Heart right ventricle (tissue), 16 donors: ENCODE data around the gene ANO7. TPM values are rescaled to one million over a fixed set of nuclear protein-coding genes. Genes with fewer than 3 reads are reported as not detected.

Experiments
- ATAC-seq, 8 donors: fragments of 200-7000 bp; cut with Tn5 transposase; one replicate each; pipeline ENCODE4 v1.9.1; 2020; ENCODE audit warnings: mild to moderate bottlenecking in 8 of 8, moderate library complexity in 8 of 8, moderate number of reproducible peaks in 1 of 8
- DNase-seq, 2 donors: peaks; one replicate each; pipeline ENCODE4 v3.0.0-alpha.2; 2020
- H3K27ac ChIP-seq, 10 donors: fragments of 200-600 bp; sonication (generic) in 2 of 10; one replicate each; pipeline versions ENCODE4 v1.5.0 to v1.8.0; 2020 to 2022; ENCODE audit warnings: mild to moderate bottlenecking in 3 of 10
- H3K27me3 ChIP-seq, 7 donors: fragments of 200-600 bp; one replicate each; pipeline ENCODE4 v1.8.0; 2021 to 2022; ENCODE audit warnings: mild to moderate bottlenecking in 2 of 7
- H3K36me3 ChIP-seq, 9 donors: fragments of 200-600 bp; sonication (generic) in 1 of 9; one replicate each; pipeline versions ENCODE4 v1.5.0 to v1.8.0; 2020 to 2022; ENCODE audit warnings: mild to moderate bottlenecking in 2 of 9
- H3K4me1 ChIP-seq, 9 donors: fragments of 200-600 bp; sonication (generic) in 1 of 9; one replicate each; pipeline versions ENCODE4 v1.5.0 to v1.8.0; 2020 to 2022; ENCODE audit warnings: mild to moderate bottlenecking in 4 of 9
- H3K4me3 ChIP-seq, 10 donors: fragments of 200-600 bp; sonication (generic) in 2 of 10; one replicate each; pipeline versions ENCODE4 v1.5.0 to v1.8.0; 2020 to 2022; ENCODE audit warnings: mild to moderate bottlenecking in 7 of 10, moderate library complexity in 2 of 10
- H3K9me3 ChIP-seq, 11 donors: fragments of 200-600 bp in 10 of 11; sonication (generic) in 2 of 11; one replicate each; pipeline versions ENCODE4 v1.5.0 to v1.8.0; 2013 to 2022; ENCODE audit warnings: mild to moderate bottlenecking in 2 of 11, control low read depth in 1 of 11, moderate library complexity in 1 of 11
- CTCF ChIP-seq, 9 donors: fragments of 200-600 bp; sonication (generic) in 2 of 9; IDR thresholded peaks; one replicate each; pipeline versions ENCODE4 v1.5.0 to v1.8.0; 2021 to 2022; ENCODE audit warnings: antibody characterized with exemption in 9 of 9, mild to moderate bottlenecking in 5 of 9, moderate library complexity in 1 of 9
- WGBS, 2 donors: extraction: QIAGEN DNeasy Blood & Tissue Kit; methylation state at CpG; one replicate each; pipeline ENCODE4 v1.1.7; 2013; ENCODE audit warnings: inconsistent platforms in 1 of 2; 5-methylcytosine and 5-hydroxymethylcytosine counted together
- intact Hi-C, 10 donors: fragments of 100-400 bp; cut with DNase I; formaldehyde crosslinking; loops; one replicate each; pipeline versions ENCODE4 v1.11.1 to v1.14.2; 2022
- polyA plus RNA-seq, 2 donors: library from polyadenylated mRNA; stranded (reverse); fragments of 200-250 nt; gene quantifications; one replicate each; pipeline ENCODE4 v1.2.3, GENCODE V29; 2013
- total RNA-seq, 10 donors: library from RNA; stranded (reverse); fragmentation: NEBNext Ultra II Directional in 3 of 10; extraction: Animal tissue kit (Norgen Biotek cat#: 25700) in 3 of 10; gene quantifications; one replicate each; pipeline versions ENCODE4 v1.2.1 to v1.2.4, GENCODE V29; 2021 to 2023
- donor health status: Arrhythmogenic right ventricular cardiomyopathy.
- donor health status: ischemic (EF 13 %, LVEDD 7.1; RV severe dilation, severe dysfunction).
- donor health status: healthy with polysubstance abuse.
- donor health status: DM: no; HTN: yes; CAD: no.
- donor health status: DM: no; HTN: no; CAD: no.
- donor health status: ischemic (EF 25% LVEDD 6.9; RV normal size, moderate dysfunction).
- donor health status: ischemic (EF 25% LVEDD 5.7; RV mildly dilated, moderate dysfunction).
- donor health status: healthy.
- donor health status: DM: yes; HTN: yes; CAD: no.
- donor health status: Ischemic cardiomyopathy.
- donor health status: ischemic (EF 35%, LVEDD 5.7; RV mildly dilated, moderate dysfunction).
- donor health status: nonischemic (EF 11% LVEDD 7.7; RV severe dilation, severe dysfunction).
- donor health status: DM: yes; HTN: yes; CAD: no.
- donor health status: PGD.
- donor health status: ischemic (EF 29% LVEDD 5.4; RV normal size, mild dysfunction).
- donor health status: nonischemic (EF 23%, LVEDD 6.1; RV moderate dilation, normal function).

The ANO7 gene
- total and polyA plus RNA-seq, 12 donors = 0.61 to 3.0 (median 1.6) TPM

- H3K36me3 ChIP-seq = peaks cover 0 to 24% (median 6%) of the 10 kb centered on the region in 9 donors
- H3K9me3 ChIP-seq = no peaks in the 10 kb centered on the region
- peak within 1 kb of the TSS; percentile 63 to 100 (median 95) for H3K4me3 ChIP-seq
- H3K27ac ChIP-seq = peak within 1 kb of the TSS in 9 of 10 donors; percentile 70 to 94 (median 89)
- DNase-seq (peak; percentile 94 to 95), ATAC-seq (peak; percentile 96 to 99 (median 98))
- intact Hi-C loops = loop anchor here in 2 of 10 donors (2.0 to 10.0 kb wide), 2 partner anchors 67 to 195 kb away; no protein-coding TSS in a partner anchor
- peak in 4 of 9 donors; percentile 24 to 39 (median 34) for TF ChIP-seq CTCF (IDR thresholded peaks at IDR 0.05)
- 0 to 1% methylated on average over 67 to 73 of the region's 73 CpGs for WGBS, 2 donors
- peaks cover 2 to 24% (median 20%) of the 10 kb centered on the region in 9 donors for H3K4me1 ChIP-seq
- H3K27me3 ChIP-seq = no peaks in the 10 kb centered on the region
These were observed 38.4 kb upstream of the ANO7 start, which contains the start of gene PPP1R7 for GRCh38 chr2:241149925-241150659. Gene PPP1R7, plus strand, starts transcription at chr2:241150467. Its CDS starts 29 bp downstream, at chr2:241150496.

- peak overlapping the region; percentile 63 to 100 (median 95) for H3K4me3 ChIP-seq
- ATAC-seq = peak in 5 of 8 donors; percentile 1 to 34 (median 5)
- intact Hi-C loops = loop anchor here in 2 of 10 donors (2.0 to 10.0 kb wide), 2 partner anchors 66 to 194 kb away; no protein-coding TSS in a partner anchor
- no peaks in the 10 kb centered on the region for H3K9me3 ChIP-seq
- peaks cover 0 to 28% (median 11%) of the 10 kb centered on the region in 9 donors for H3K36me3 ChIP-seq
- WGBS, 2 donors = 7% methylated on average over 31 to 37 of the region's 37 CpGs
- H3K27me3 ChIP-seq = no peaks in the 10 kb centered on the region
- H3K4me1 ChIP-seq = peaks cover 2 to 24% (median 20%) of the 10 kb centered on the region in 9 donors
- DNase-seq = peak in 1 of 2 donors; percentile 36
- TF ChIP-seq CTCF (IDR thresholded peaks at IDR 0.05) = peak in 2 of 9 donors; percentile 1 to 7
- H3K27ac ChIP-seq = peak overlapping the region in 9 of 10 donors; percentile 70 to 94 (median 89)
These were observed 37.6 kb upstream of the ANO7 start for GRCh38 chr2:241150660-241151530.

- TF ChIP-seq CTCF (IDR thresholded peaks at IDR 0.05) = no peak
- H3K9me3 ChIP-seq = no peaks in the 10 kb centered on the region
- H3K4me1 ChIP-seq = peaks cover 2 to 26% (median 20%) of the 10 kb centered on the region in 9 donors
- intact Hi-C loops = loop anchor here in 2 of 10 donors (2.0 to 10.0 kb wide), 2 partner anchors 65 to 193 kb away; no protein-coding TSS in a partner anchor
- no peaks in the 10 kb centered on the region for H3K27me3 ChIP-seq
- H3K36me3 ChIP-seq = peaks cover 0 to 36% (median 11%) of the 10 kb centered on the region in 9 donors
- no peak for ATAC-seq
- no peak for DNase-seq
- WGBS, 2 donors = 75 to 77% methylated on average over 8 of the region's 8 CpGs
- no peak overlapping the region for H3K4me3 ChIP-seq
- no peak overlapping the region for H3K27ac ChIP-seq
These were observed 36.4 kb upstream of the ANO7 start for GRCh38 chr2:241151934-241152660.
